ENCODE data around the gene LENG8.

- no peak for TF ChIP-seq CTCF (IDR thresholded peaks at IDR 0.05)
- no peak for TF ChIP-seq POLR2AphosphoS5 (IDR thresholded peaks at IDR 0.05)
- no peak for TF ChIP-seq POLR2A (IDR thresholded peaks at IDR 0.05)
Measured at GRCh38 chr19:54421521-54421920, 27.5 kb upstream of the LENG8 start.

Measured in stomach (tissue), 4 donors.